Measurements from ENCODE around the gene ELMO1. TPM values are rescaled to one million over a fixed set of nuclear protein-coding genes. Genes with fewer than 3 reads are reported as not detected.

ELMO1 gene
- total and polyA plus RNA-seq, 2 experiments from 2014 or later, result 19.7 to 28.7 TPM

DNA sequence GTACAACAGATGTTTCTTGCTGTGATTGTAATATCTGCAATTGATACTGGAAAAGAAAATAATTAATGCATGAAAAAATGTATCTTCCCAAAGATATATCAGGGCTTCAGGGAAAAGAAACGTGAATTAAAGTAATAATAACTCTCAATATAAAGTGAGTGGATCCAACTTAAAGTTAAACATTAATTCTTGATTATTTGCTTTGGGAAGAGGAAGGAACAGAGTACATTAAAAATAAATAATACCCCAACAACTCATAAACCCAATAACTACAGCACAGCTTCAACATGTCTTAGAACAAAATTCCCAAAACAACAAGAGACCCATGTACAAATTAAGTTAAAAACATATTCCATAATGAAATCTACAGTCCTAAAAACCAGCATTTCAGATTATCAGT is 33.0 kb downstream of the ELMO1 start:
- Histone ChIP-seq H3K9me3 (ENCODE audit: low read depth) (no peaks in the 10 kb centered on the region), H3K79me2 (peaks cover 5% of the 10 kb centered on the region), H4K20me1 (ENCODE audit: insufficient read depth, poor library complexity, severe bottlenecking) (no peaks in the 10 kb centered on the region), H3K4me3 (no peak overlapping the region), H3K9me2 (replicated peaks; ENCODE audit: insufficient read depth) (no peaks in the 10 kb centered on the region), H3K4me1 (ENCODE audit: insufficient read depth) (no peaks in the 10 kb centered on the region), H3K4me2 (no peak overlapping the region), H2AFZ (no peak overlapping the region), H3K27ac (no peak overlapping the region), H3K36me3 (replicated peaks; ENCODE audit: insufficient read depth, low read depth) (no peaks in the 10 kb centered on the region), H3K27me3 (no peaks in the 10 kb centered on the region)
- 87% methylated on average over 1 of the region's 1 CpG for WGBS (ENCODE audit: low lambda C conversion rate, missing lambda C conversion rate)
- TF ChIP-seq EZH2 (IDR thresholded peaks at IDR 0.05; ENCODE audit: borderline replicate concordance), result no peak
- TF ChIP-seq EZH2phosphoT487 (IDR thresholded peaks at IDR 0.05; ENCODE audit: low read depth, severe bottlenecking, unreplicated experiment), result no peak
- TF ChIP-seq, protein P1, sequence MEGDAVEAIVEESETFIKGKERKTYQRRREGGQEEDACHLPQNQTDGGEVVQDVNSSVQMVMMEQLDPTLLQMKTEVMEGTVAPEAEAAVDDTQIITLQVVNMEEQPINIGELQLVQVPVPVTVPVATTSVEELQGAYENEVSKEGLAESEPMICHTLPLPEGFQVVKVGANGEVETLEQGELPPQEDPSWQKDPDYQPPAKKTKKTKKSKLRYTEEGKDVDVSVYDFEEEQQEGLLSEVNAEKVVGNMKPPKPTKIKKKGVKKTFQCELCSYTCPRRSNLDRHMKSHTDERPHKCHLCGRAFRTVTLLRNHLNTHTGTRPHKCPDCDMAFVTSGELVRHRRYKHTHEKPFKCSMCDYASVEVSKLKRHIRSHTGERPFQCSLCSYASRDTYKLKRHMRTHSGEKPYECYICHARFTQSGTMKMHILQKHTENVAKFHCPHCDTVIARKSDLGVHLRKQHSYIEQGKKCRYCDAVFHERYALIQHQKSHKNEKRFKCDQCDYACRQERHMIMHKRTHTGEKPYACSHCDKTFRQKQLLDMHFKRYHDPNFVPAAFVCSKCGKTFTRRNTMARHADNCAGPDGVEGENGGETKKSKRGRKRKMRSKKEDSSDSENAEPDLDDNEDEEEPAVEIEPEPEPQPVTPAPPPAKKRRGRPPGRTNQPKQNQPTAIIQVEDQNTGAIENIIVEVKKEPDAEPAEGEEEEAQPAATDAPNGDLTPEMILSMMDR (IDR thresholded peaks at IDR 0.05; ENCODE audit: poor library complexity), result no peak
- no peak for DNase-seq (ENCODE audit: low spot score)

DNA sequence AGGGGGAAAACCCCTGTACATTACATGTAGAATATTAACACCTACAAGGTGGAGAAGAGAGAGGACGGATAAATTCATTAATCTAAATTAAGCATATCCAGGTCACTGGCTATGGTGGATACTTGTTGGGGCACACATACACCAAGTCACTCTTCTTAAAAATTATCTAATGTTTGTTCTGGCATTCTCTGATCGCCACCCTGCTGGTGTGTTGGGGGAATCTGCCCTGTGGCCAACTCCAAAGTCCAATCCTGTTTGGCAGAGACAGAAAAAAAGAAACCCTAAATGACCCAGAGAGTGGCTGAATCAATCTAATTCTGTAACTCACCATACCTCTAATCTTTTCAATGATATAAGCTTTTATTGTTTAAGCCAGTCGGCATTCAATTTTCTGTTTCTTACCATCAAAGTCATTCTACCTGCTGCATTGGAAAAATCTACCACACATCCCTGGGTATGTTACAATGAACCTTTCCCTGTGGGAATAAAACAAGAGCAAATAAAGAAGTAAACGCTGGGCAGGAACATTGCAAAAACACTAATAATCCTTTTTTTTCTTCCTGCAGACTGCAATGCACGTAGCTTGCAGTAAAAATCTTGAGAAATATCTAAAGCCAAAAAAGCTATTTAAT is 34.2 kb downstream of the ELMO1 start:
- no peak overlapping the region for H3K4me3 ChIP-seq
- no peak overlapping the region for H2AFZ ChIP-seq
- no peak for TF ChIP-seq EZH2 (IDR thresholded peaks at IDR 0.05; ENCODE audit: borderline replicate concordance)
- TF ChIP-seq, protein P1 (IDR thresholded peaks at IDR 0.05; ENCODE audit: poor library complexity), result no peak
- no peak for TF ChIP-seq EZH2phosphoT487 (IDR thresholded peaks at IDR 0.05; ENCODE audit: low read depth, severe bottlenecking, unreplicated experiment)
- no peaks in the 10 kb centered on the region for H4K20me1 ChIP-seq (ENCODE audit: insufficient read depth, poor library complexity, severe bottlenecking)
- no peak overlapping the region for H3K27ac ChIP-seq
- H3K4me1 ChIP-seq (ENCODE audit: insufficient read depth), result no peaks in the 10 kb centered on the region
- H3K9me2 ChIP-seq (replicated peaks; ENCODE audit: insufficient read depth), result no peaks in the 10 kb centered on the region
- no peaks in the 10 kb centered on the region for H3K9me3 ChIP-seq (ENCODE audit: low read depth)
- peaks cover 5% of the 10 kb centered on the region for H3K79me2 ChIP-seq
- no peaks in the 10 kb centered on the region for H3K27me3 ChIP-seq
- H3K4me2 ChIP-seq, result no peak overlapping the region
- no peak for DNase-seq (ENCODE audit: low spot score)
- WGBS (ENCODE audit: low lambda C conversion rate, missing lambda C conversion rate), result 71% methylated on average over 5 of the region's 5 CpGs
- no peaks in the 10 kb centered on the region for H3K36me3 ChIP-seq (replicated peaks; ENCODE audit: insufficient read depth, low read depth)

DNA sequence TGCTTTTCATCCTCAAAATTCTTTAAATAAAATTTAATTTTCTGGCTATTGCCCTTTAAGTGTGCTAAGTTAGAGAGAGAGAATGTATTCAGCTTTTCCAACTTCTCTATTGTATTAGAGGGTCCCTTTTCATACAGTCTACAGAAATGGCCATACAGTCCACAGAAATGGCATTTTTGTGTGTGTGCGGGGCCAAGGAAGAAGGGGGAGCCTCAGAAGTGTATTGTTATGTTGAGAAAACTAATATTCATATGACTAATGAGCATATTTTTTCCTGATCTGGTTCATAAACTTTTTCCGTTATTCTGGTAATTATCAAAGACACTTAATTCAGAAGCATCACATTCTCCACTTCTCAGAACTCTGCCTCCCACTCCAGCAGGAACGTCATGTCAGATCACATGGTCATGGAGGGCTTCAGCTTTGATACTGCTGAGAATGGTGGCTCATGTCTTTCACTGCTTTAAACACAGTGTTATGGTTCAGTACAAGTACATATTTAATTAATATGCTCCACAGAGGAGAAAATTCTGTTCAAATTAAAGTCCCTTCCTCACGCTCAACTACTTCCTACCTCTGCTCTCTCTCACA is 37.1 kb downstream of the ELMO1 start:
- Histone ChIP-seq H3K4me1 (ENCODE audit: insufficient read depth) (no peaks in the 10 kb centered on the region), H3K9me3 (ENCODE audit: low read depth) (no peaks in the 10 kb centered on the region), H3K9me2 (replicated peaks; ENCODE audit: insufficient read depth) (no peaks in the 10 kb centered on the region), H4K20me1 (ENCODE audit: insufficient read depth, poor library complexity, severe bottlenecking) (no peaks in the 10 kb centered on the region), H3K79me2 (no peaks in the 10 kb centered on the region), H3K4me2 (no peak overlapping the region), H3K27me3 (no peaks in the 10 kb centered on the region), H3K27ac (no peak overlapping the region), H3K36me3 (replicated peaks; ENCODE audit: insufficient read depth, low read depth) (no peaks in the 10 kb centered on the region), H3K4me3 (no peak overlapping the region), H2AFZ (no peak overlapping the region)
- WGBS (ENCODE audit: low lambda C conversion rate, missing lambda C conversion rate), result 92% methylated on average over 4 of the region's 4 CpGs
- TF ChIP-seq EZH2phosphoT487 (IDR thresholded peaks at IDR 0.05; ENCODE audit: low read depth, severe bottlenecking, unreplicated experiment) (no peak), EZH2 (IDR thresholded peaks at IDR 0.05; ENCODE audit: borderline replicate concordance) (no peak)
- TF ChIP-seq, protein P1 (IDR thresholded peaks at IDR 0.05; ENCODE audit: poor library complexity), result no peak
- no peak for DNase-seq (ENCODE audit: low spot score)

Measured in hepatocyte (in vitro differentiated cells).